Central memory CD4-positive, alpha-beta T cell (primary cell): ENCODE results near the gene MT3.

ENCODE experiments used
- DNase-seq: peaks from one replicate; pipeline ENCODE4 v3.0.0; 2022

Gene MT3

GRCh38 chr16:56631832-56632155, 42.5 kb downstream of the MT3 start:
- DNase-seq, result no peak

- DNase-seq, result no peak
Measured at GRCh38 chr16:56632156-56632847, 43.0 kb downstream of the MT3 start, which contains the start of gene MT1M. Gene MT1M (plus strand): TSS chr16:56632659. CDS start chr16:56632732, 73 bp downstream.

GRCh38 chr16:56632848-56633365, 43.6 kb downstream of the MT3 start:
- DNase-seq, result no peak

DNA sequence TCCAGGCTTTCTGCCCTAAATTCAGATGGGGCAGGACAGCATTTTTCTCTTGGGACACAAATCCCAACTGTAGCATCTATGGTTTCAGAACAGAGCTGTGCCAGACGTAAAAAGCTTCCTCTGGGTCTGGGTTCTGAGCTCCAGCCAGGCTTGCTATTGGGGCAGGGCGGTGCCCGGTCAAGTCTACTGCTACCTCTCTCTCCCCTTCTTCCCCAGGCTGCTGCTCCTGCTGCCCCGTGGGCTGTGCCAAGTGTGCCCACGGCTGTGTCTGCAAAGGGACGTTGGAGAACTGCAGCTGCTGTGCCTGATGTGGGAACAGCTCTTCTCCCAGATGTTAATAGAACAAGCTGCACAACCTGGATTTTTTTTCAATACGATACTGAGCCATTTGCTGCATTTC, 44.2 kb downstream of the MT3 start:
- DNase-seq, result no peak

GRCh38 chr16:56634715-56635440, 45.5 kb downstream of the MT3 start:
- DNase-seq, result no peak

DNA sequence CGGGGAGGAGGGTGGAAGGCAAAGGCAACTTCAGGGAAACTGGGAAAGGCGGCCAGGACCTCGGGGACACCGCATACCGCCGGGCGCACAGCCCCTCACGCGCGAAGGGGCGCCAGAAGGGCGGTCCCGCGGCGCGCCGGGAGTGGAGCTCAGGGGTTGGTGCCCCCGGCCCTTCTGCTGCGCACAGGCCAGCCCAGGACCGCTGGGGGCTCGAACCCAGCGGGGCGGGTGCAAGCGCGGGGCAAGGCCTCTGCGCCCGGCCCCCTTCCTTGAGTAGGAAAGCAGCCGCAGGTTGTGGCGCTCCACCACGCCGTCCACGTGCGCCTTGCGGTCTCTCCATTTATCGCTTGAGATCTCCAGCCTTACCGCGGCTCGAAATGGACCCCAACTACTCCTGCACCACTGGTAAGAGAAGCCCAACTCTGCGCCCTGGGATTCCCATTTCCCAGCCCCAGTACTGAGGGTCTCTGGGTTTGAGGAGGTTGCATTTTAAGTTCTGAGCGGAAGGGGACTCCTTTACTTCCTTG, 46.2 kb downstream of the MT3 start:
- no peak for DNase-seq

- DNase-seq, result no peak
Measured at GRCh38 chr16:56636616-56637413, 47.5 kb downstream of the MT3 start.

DNA sequence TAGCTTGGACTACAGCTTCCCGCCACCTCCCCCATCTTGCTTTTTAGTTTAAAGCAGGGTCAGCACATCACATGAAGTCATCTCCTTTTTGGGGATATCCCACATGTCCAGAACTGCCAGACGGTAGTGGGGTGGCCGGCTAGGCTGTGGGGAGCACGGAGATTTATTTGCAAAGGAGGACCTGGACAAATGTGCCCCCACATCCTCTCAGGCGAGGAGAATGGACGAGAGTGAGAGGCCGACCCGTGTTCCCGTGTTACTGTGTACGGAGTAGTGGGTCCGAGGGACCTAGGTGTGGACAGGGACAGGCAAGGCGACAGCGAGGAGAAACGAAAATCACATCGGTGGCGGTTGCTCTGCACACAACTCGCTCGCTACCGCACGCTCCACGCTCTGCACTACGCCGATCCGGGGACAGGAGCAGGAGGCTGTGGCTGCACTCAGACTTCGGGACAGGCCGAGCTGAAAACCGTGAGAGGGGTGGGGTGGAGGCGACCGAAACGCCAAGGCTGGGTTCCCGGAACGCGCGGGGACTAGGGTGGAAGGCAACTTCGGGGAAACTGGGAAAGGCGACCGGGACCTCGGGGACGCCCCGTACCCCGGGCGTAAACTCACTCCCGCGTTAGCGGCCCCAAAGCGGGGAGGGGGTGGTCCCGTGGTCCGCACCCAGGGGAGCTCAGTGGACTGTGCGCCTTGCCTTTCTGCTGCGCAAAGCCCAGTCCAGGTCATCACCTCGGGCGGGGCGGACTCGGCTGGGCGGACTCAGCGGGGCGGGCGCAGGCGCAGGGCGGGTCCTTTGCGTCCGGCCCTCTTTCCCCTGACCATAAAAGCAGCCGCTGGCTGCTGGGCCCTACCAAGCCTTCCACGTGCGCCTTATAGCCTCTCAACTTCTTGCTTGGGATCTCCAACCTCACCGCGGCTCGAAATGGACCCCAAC, 48.8 kb downstream of the MT3 start, which contains the start of gene MT1A:
MT1A (plus strand) TSS at position 853 of the 937 bp plus-strand sequence; CDS start at position 926, 73 bp downstream.
- no peak for DNase-seq

- no peak for DNase-seq
Measured at GRCh38 chr16:56639045-56639444, 49.7 kb downstream of the MT3 start.

GRCh38 chr16:56640076-56640475, 50.7 kb downstream of the MT3 start:
- DNase-seq, result no peak
